Right cardiac atrium (tissue), 5 donors: ENCODE results near the gene EEF1G. TPM values are rescaled to one million over a fixed set of nuclear protein-coding genes. Genes with fewer than 3 reads are reported as not detected.
A peak's percentile ranks its signal among the peaks of the same experiment; 100 is the strongest.

ENCODE experiments used
- ATAC-seq, 2 donors: fragments of 200-7000 bp; cut with Tn5 transposase; one replicate each; pipeline versions ENCODE4 v1.8.0 to v1.9.1; 2020; ENCODE audit warnings: moderate library complexity in 2 of 2, mild to moderate bottlenecking in 1 of 2
- DNase-seq, 3 donors: peaks; one replicate each; pipeline ENCODE4 v3.0.0-alpha.2; 2020
- H3K27ac ChIP-seq: one replicate; pipeline ENCODE4 v1.5.1; 2013; ENCODE audit warnings: mild to moderate bottlenecking, low read length, control low read depth, moderate library complexity
- H3K27me3 ChIP-seq: one replicate; pipeline ENCODE4 v1.6.1; 2013; ENCODE audit not compliant: control insufficient read depth, insufficient read depth
- H3K4me1 ChIP-seq: one replicate; pipeline ENCODE4 v1.6.1; 2013; ENCODE audit warnings: low read length; ENCODE audit not compliant: control insufficient read depth, insufficient read depth
- H3K4me3 ChIP-seq: one replicate; pipeline ENCODE4 v1.5.1; 2013; ENCODE audit warnings: low read length, control low read depth
- H3K9me3 ChIP-seq: one replicate; pipeline ENCODE4 v1.6.1; 2013; ENCODE audit warnings: low read length; ENCODE audit not compliant: control insufficient read depth
- WGBS: extraction: QIAGEN DNeasy Blood & Tissue Kit; methylation state at CpG from one replicate; pipeline ENCODE4 v1.1.7; 2013; 5-methylcytosine and 5-hydroxymethylcytosine counted together
- intact Hi-C, 4 donors: fragments of 100-400 bp; cut with DNase I; formaldehyde crosslinking; loops; one replicate each; pipeline versions ENCODE4 v1.11.0 to v1.14.0; 2022 to 2023
- microRNA-seq, 2 donors: library from miRNA; unstranded; fragments of <30 nt; microRNA quantifications; one replicate each; pipeline ENCODE4 v1.2.0, GENCODE V29; 2020 to 2021
- polyA plus RNA-seq: library from polyadenylated mRNA; stranded (reverse); fragments of 200-250 nt; gene quantifications from one replicate; pipeline ENCODE4 v1.2.3, GENCODE V29; 2013
- total RNA-seq, 4 donors: library from RNA; stranded (reverse); fragmentation: NEBNext Ultra II Directional; extraction: Animal tissue kit (Norgen Biotek cat#: 25700); gene quantifications; one replicate each; pipeline ENCODE4 v1.2.1, GENCODE V29; 2021
- donor health status: healthy with polysubstance abuse.
- donor health status: DM: no; HTN: yes; CAD: no.
- donor health status: DM: no; HTN: no; CAD: no.
- donor health status: DM: no; HTN: yes; CAD: no; lungs with severe emphysema.
- donor health status: DM: yes; HTN: yes; CAD: no.

The EEF1G gene
- total and polyA plus RNA-seq, 5 donors, result 770 to 1,060 (median 889) TPM

GRCh38 chr11:62536301-62536957, 37.3 kb downstream of the EEF1G start:
- Histone ChIP-seq H3K27me3 (no peaks in the 10 kb centered on the region), H3K27ac (peak overlapping the region; percentile 31), H3K4me1 (peaks cover 34% of the 10 kb centered on the region), H3K4me3 (no peak overlapping the region), H3K9me3 (no peaks in the 10 kb centered on the region)
- peak; percentile 47 to 66 (median 62) for DNase-seq
- ATAC-seq, result peak in 1 of 2 donors; percentile 53
- intact Hi-C loops, result loop anchor here in 1 of 4 donors (10.0 kb wide), 1 partner anchor 102 kb away; no protein-coding TSS in a partner anchor
- 44% methylated on average over 21 of the region's 21 CpGs for WGBS

GRCh38 chr11:62535802-62536201, 37.9 kb downstream of the EEF1G start:
- no peaks in the 10 kb centered on the region for H3K27me3 ChIP-seq
- 64% methylated on average over 12 of the region's 12 CpGs for WGBS
- DNase-seq, result no peak
- intact Hi-C loops, result loop anchor here in 1 of 4 donors (10.0 kb wide), 1 partner anchor 101 kb away; no protein-coding TSS in a partner anchor
- peaks cover 30% of the 10 kb centered on the region for H3K4me1 ChIP-seq
- peak overlapping the region; percentile 18 for H3K27ac ChIP-seq
- no peaks in the 10 kb centered on the region for H3K9me3 ChIP-seq
- no peak for ATAC-seq
- H3K4me3 ChIP-seq, result no peak overlapping the region

- intact Hi-C loops, result loop anchor here in 1 of 4 donors (10.0 kb wide), 1 partner anchor 100 kb away; no protein-coding TSS in a partner anchor
- no peak overlapping the region for H3K27ac ChIP-seq
- 92% methylated on average over 19 of the region's 19 CpGs for WGBS
These were observed 38.7 kb downstream of the EEF1G start for GRCh38 chr11:62534779-62535545.

GRCh38 chr11:62532096-62532495, 41.6 kb downstream of the EEF1G start:
- WGBS, result 94% methylated on average over 2 of the region's 2 CpGs
- Histone ChIP-seq H3K9me3 (no peaks in the 10 kb centered on the region), H3K4me3 (no peak overlapping the region), H3K27me3 (no peaks in the 10 kb centered on the region), H3K4me1 (peaks cover 4% of the 10 kb centered on the region), H3K27ac (no peak overlapping the region)
- ATAC-seq, result no peak
- DNase-seq, result no peak
- intact Hi-C loops, result loop anchor here in 1 of 4 donors (10.0 kb wide), 1 partner anchor 97 kb away; no protein-coding TSS in a partner anchor

More at GRCh38 chr11:62534779-62535545, 38.7 kb downstream of the EEF1G start:
- no peaks in the 10 kb centered on the region for H3K9me3 ChIP-seq
- ATAC-seq (no peak), DNase-seq (no peak)
- H3K4me1 ChIP-seq, result peaks cover 28% of the 10 kb centered on the region
- H3K4me3 ChIP-seq, result no peak overlapping the region
- no peaks in the 10 kb centered on the region for H3K27me3 ChIP-seq

- ATAC-seq, result no peak
- H3K4me1 ChIP-seq, result peaks cover 2% of the 10 kb centered on the region
- no peak overlapping the region for H3K4me3 ChIP-seq
- intact Hi-C loops, result no loop called here
- no peaks in the 10 kb centered on the region for H3K9me3 ChIP-seq
- no peak overlapping the region for H3K27ac ChIP-seq
- H3K27me3 ChIP-seq, result no peaks in the 10 kb centered on the region
- WGBS, result 82% methylated on average over 14 of the region's 14 CpGs
- no peak for DNase-seq
These were observed 56.8 kb downstream of the EEF1G start for GRCh38 chr11:62516736-62517371.

GRCh38 chr11:62514151-62514550, 59.5 kb downstream of the EEF1G start:
- Histone ChIP-seq H3K9me3 (no peaks in the 10 kb centered on the region), H3K4me3 (no peak overlapping the region), H3K4me1 (peaks cover 4% of the 10 kb centered on the region), H3K27ac (no peak overlapping the region), H3K27me3 (no peaks in the 10 kb centered on the region)
- whole genome bisulfite sequencing, result 86% methylated on average over 7 of the region's 7 CpGs
- DNase-seq (no peak), ATAC-seq (peak in 1 of 2 donors; percentile 29)
- intact Hi-C loops, result no loop called here

- Histone ChIP-seq H3K4me1 (peaks cover 2% of the 10 kb centered on the region), H3K4me3 (no peak overlapping the region), H3K9me3 (no peaks in the 10 kb centered on the region), H3K27ac (no peak overlapping the region), H3K27me3 (no peaks in the 10 kb centered on the region)
- WGBS, result 94% methylated on average over 10 of the region's 10 CpGs
- intact Hi-C loops, result no loop called here
- DNase-seq (no peak), ATAC-seq (no peak)
These were observed 60.1 kb downstream of the EEF1G start for GRCh38 chr11:62513626-62514025.

- ATAC-seq (no peak), DNase-seq (no peak)
- 81% methylated on average over 8 of the region's 8 CpGs for WGBS
- Histone ChIP-seq H3K9me3 (no peaks in the 10 kb centered on the region), H3K4me1 (peaks cover 4% of the 10 kb centered on the region), H3K27ac (no peak overlapping the region), H3K27me3 (no peaks in the 10 kb centered on the region), H3K4me3 (no peak overlapping the region)
- intact Hi-C loops, result no loop called here
These were observed 60.7 kb downstream of the EEF1G start for GRCh38 chr11:62512961-62513360.

Small RNAs within 50 kb of the gene (microRNA-seq; reads per million reads assigned to microRNA genes)
- gene MIR6747, result 0 to 0.42 reads per million in 2 donors

Other genes with a start within 250 kb of the EEF1G start
- 1 to 10 TPM; 4.9 to 8.1 (median 6.5) TPM for gene ASRGL1, start 236.4 kb downstream of the EEF1G start, total RNA-seq
- 4.3 TPM for gene ASRGL1, start 236.4 kb downstream of the EEF1G start, polyA plus RNA-seq
- gene SCGB1A1, start 154.9 kb downstream of the EEF1G start, total RNA-seq, result not detected
- gene SCGB1A1, start 154.9 kb downstream of the EEF1G start, polyA plus RNA-seq, result not detected
- 100 to 1,000 TPM; 289 to 371 (median 320) TPM for gene AHNAK, start 27.1 kb downstream of the EEF1G start, total RNA-seq
- 78.1 TPM for gene AHNAK, start 27.1 kb downstream of the EEF1G start, polyA plus RNA-seq
- gene TUT1, start 17.6 kb upstream of the EEF1G start, total RNA-seq, result 10 to 100 TPM in 3 of 4 donors, 1 to 10 TPM in 1; 8.0 to 15.3 (median 11.5) TPM
- 10.7 TPM for gene TUT1, start 17.6 kb upstream of the EEF1G start, polyA plus RNA-seq
- 10 to 100 TPM; 34.8 to 47.6 (median 38.3) TPM for gene MTA2, start 28.0 kb upstream of the EEF1G start, total RNA-seq
- gene MTA2, start 28.0 kb upstream of the EEF1G start, polyA plus RNA-seq, result 24.1 TPM
- 10 to 100 TPM; 23.5 to 33.3 (median 26.7) TPM for gene EML3, start 38.9 kb upstream of the EEF1G start, total RNA-seq
- gene EML3, start 38.9 kb upstream of the EEF1G start, polyA plus RNA-seq, result 23.9 TPM
- 1 to 10 TPM; 6.1 to 7.9 (median 6.6) TPM for gene ROM1, start 39.4 kb upstream of the EEF1G start, total RNA-seq
- 7.9 TPM for gene ROM1, start 39.4 kb upstream of the EEF1G start, polyA plus RNA-seq
- 10 to 100 TPM; 10.7 to 23.1 (median 16.7) TPM for gene B3GAT3, start 48.1 kb upstream of the EEF1G start, total RNA-seq
- 18.7 TPM for gene B3GAT3, start 48.1 kb upstream of the EEF1G start, polyA plus RNA-seq
- gene GANAB, start 72.7 kb upstream of the EEF1G start, total RNA-seq, result 100 to 1,000 TPM; 112 to 137 (median 122) TPM
- gene GANAB, start 72.7 kb upstream of the EEF1G start, polyA plus RNA-seq, result 66.5 TPM
- gene INTS5, start 79.4 kb upstream of the EEF1G start, total RNA-seq, result 10 to 100 TPM; 10.4 to 13.3 (median 11.8) TPM
- gene INTS5, start 79.4 kb upstream of the EEF1G start, polyA plus RNA-seq, result 6.1 TPM
- 10 to 100 TPM; 30.6 to 41.1 (median 35.2) TPM for gene C11orf98, start 91.3 kb upstream of the EEF1G start, total RNA-seq
- 79.7 TPM for gene C11orf98, start 91.3 kb upstream of the EEF1G start, polyA plus RNA-seq
- 1 to 10 TPM; 6.6 to 9.5 (median 7.3) TPM for gene CSKMT, start 91.4 kb upstream of the EEF1G start, total RNA-seq
- 5.2 TPM for gene CSKMT, start 91.4 kb upstream of the EEF1G start, polyA plus RNA-seq
- gene UQCC3, start 97.8 kb upstream of the EEF1G start, total RNA-seq, result 1 to 10 TPM; 5.2 to 8.6 (median 6.5) TPM
- gene UQCC3, start 97.8 kb upstream of the EEF1G start, polyA plus RNA-seq, result 12.9 TPM
- gene LBHD1, start 98.4 kb upstream of the EEF1G start, total RNA-seq, result 1 to 10 TPM; 3.2 to 5.8 (median 3.6) TPM
- 7.3 TPM for gene LBHD1, start 98.4 kb upstream of the EEF1G start, polyA plus RNA-seq
- gene UBXN1, start 105.2 kb upstream of the EEF1G start, total RNA-seq, result 10 to 100 TPM; 76.6 to 95.7 (median 83.6) TPM
- 101 TPM for gene UBXN1, start 105.2 kb upstream of the EEF1G start, polyA plus RNA-seq
- 1 to 10 TPM; 1.4 to 3.3 (median 2.3) TPM for gene LRRN4CL, start 115.6 kb upstream of the EEF1G start, total RNA-seq
- 3.0 TPM for gene LRRN4CL, start 115.6 kb upstream of the EEF1G start, polyA plus RNA-seq
- 10 to 100 TPM; 20.0 to 27.6 (median 26.5) TPM for gene BSCL2, start 133.5 kb upstream of the EEF1G start, total RNA-seq
- gene BSCL2, start 133.5 kb upstream of the EEF1G start, polyA plus RNA-seq, result 34.3 TPM
- not detected for gene GNG3, start 133.8 kb upstream of the EEF1G start, total RNA-seq
- 0.57 TPM for gene GNG3, start 133.8 kb upstream of the EEF1G start, polyA plus RNA-seq
- gene HNRNPUL2, start 153.6 kb upstream of the EEF1G start, total RNA-seq, result 10 to 100 TPM; 29.3 to 37.2 (median 35.5) TPM
- gene HNRNPUL2, start 153.6 kb upstream of the EEF1G start, polyA plus RNA-seq, result 33.2 TPM
- 10 to 100 TPM; 11.7 to 17.0 (median 14.6) TPM for gene TTC9C, start 154.6 kb upstream of the EEF1G start, total RNA-seq
- 18.4 TPM for gene TTC9C, start 154.6 kb upstream of the EEF1G start, polyA plus RNA-seq
- 10 to 100 TPM in 2 of 4 donors, 1 to 10 TPM in 2; 7.8 to 14.5 (median 9.5) TPM for gene ZBTB3, start 180.3 kb upstream of the EEF1G start, total RNA-seq
- gene ZBTB3, start 180.3 kb upstream of the EEF1G start, polyA plus RNA-seq, result 4.0 TPM
- gene POLR2G, start 187.7 kb upstream of the EEF1G start, total RNA-seq, result 10 to 100 TPM; 34.4 to 43.3 (median 37.4) TPM
- 51.1 TPM for gene POLR2G, start 187.7 kb upstream of the EEF1G start, polyA plus RNA-seq
- gene TAF6L, start 197.5 kb upstream of the EEF1G start, total RNA-seq, result 10 to 100 TPM in 1 of 4 donors, 1 to 10 TPM in 3; 8.0 to 17.1 (median 9.6) TPM
- 10.4 TPM for gene TAF6L, start 197.5 kb upstream of the EEF1G start, polyA plus RNA-seq
- 10 to 100 TPM; 19.2 to 21.8 (median 19.7) TPM for gene TMEM179B, start 213.5 kb upstream of the EEF1G start, total RNA-seq
- gene TMEM179B, start 213.5 kb upstream of the EEF1G start, polyA plus RNA-seq, result 29.7 TPM
- 10 to 100 TPM; 12.7 to 17.2 (median 16.3) TPM for gene TMEM223, start 218.1 kb upstream of the EEF1G start, total RNA-seq
- 29.5 TPM for gene TMEM223, start 218.1 kb upstream of the EEF1G start, polyA plus RNA-seq
- gene NXF1, start 231.5 kb upstream of the EEF1G start, total RNA-seq, result 10 to 100 TPM; 40.3 to 56.4 (median 47.1) TPM
- 45.8 TPM for gene NXF1, start 231.5 kb upstream of the EEF1G start, polyA plus RNA-seq